BJ (cell line): ENCODE data around the gene ABCB6. TPM values are rescaled to one million over a fixed set of nuclear protein-coding genes. Genes with fewer than 3 reads are reported as not detected.
"Not testable (repeated sequence)": the region's sequence is repeated elsewhere in the genome, so short reads cannot be mapped to it uniquely, and the experiment has no call there.

Experiments
- CTCF ChIA-PET: fragments of 350-600 bp; formaldehyde crosslinking; extraction: SDS; loops from one replicate; lab custom pipeline; 2021; ENCODE audit warnings: antibody characterized with exemption, inconsistent platforms; lab: Yijun Ruan, JAX
- POLR2A ChIA-PET: fragments of 300-600 bp; sonication (Branson Sonifier 250); formaldehyde crosslinking; extraction: SDS; loops from one replicate; lab custom pipeline; 2021; ENCODE audit warnings: antibody characterized with exemption; lab: Charles Lee
- DNase-seq: peaks from one replicate; pipeline ENCODE4 v3.0.0-alpha.2; 2011; ENCODE audit warnings: low read depth
- H3K27me3 ChIP-seq: 2 replicates; pipeline ENCODE4 v1.6.0; 2011; ENCODE audit warnings: low read length; ENCODE audit not compliant: control insufficient read depth, insufficient read depth
- H3K36me3 ChIP-seq: 2 replicates; pipeline ENCODE4 v1.5.1; 2011; ENCODE audit warnings: low read length; ENCODE audit not compliant: control insufficient read depth, insufficient read depth
- H3K4me3 ChIP-seq: 2 replicates; pipeline ENCODE4 v1.5.1; 2011; ENCODE audit warnings: low read depth, mild to moderate bottlenecking, control low read depth, low read length
- polyA plus RNA-seq: library from polyadenylated mRNA; depleted of rRNA; stranded (reverse); fragments of >200 nt; gene quantifications from 2 replicates; pipeline ENCODE4 v1.2.3, GENCODE V29; 2011
- TF ChIP-seq, protein P1 (sequence below): IDR thresholded peaks from 2 replicates; pipeline ENCODE4 v1.5.1; 2011; ENCODE audit warnings: low read depth, mild to moderate bottlenecking, control low read depth, inconsistent platforms, low read length, moderate library complexity; ENCODE audit not compliant: insufficient read depth

Gene ABCB6
- polyA plus RNA-seq, 1 experiment, result 33.4 TPM

DNA sequence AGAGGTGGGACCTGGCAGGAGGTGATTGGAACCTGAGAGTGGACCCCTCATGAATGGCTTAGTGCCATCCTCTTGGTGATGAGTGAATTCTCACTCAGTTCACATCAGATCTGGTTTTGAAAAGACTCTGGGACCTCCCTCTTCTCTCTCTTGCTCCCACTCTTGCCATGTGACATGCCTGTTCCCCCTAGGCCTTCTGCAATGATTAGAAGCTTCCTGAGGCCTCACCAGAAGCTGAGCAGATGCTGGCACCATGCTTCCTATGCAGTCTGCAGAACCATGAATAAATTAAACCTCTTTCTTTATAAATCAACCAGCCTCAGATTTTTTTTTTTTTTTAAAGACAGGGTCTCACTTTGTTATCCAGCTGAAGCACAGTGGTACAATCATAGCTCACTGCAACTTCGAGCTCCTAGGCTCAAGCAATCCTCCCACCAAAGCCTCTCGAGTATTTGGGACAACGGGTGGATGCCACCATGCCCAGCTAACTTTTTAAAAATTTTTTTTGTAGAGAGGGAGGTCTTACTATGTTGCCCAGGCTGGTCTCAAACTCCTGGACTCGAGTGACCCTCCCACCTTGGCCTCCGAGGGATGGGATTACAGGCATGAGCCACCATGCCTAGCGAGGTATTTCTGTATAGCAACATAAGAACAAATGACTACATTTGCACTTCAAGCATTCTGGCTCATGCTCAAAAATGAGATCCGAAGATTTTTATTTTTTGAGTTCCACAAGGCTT is 14.2 kb downstream of the ABCB6 start:
- Histone ChIP-seq H3K4me3 (no peak overlapping the region), H3K27me3 (no peaks in the 10 kb centered on the region), H3K36me3 (peaks cover 5% of the 10 kb centered on the region)
- POLR2A ChIA-PET, result no interaction called here
- CTCF ChIA-PET, result interaction anchor here (1.1 kb wide), 1 partner anchor 90 kb away, joined by 3 read pairs; no protein-coding TSS in a partner anchor
- TF ChIP-seq, protein P1, sequence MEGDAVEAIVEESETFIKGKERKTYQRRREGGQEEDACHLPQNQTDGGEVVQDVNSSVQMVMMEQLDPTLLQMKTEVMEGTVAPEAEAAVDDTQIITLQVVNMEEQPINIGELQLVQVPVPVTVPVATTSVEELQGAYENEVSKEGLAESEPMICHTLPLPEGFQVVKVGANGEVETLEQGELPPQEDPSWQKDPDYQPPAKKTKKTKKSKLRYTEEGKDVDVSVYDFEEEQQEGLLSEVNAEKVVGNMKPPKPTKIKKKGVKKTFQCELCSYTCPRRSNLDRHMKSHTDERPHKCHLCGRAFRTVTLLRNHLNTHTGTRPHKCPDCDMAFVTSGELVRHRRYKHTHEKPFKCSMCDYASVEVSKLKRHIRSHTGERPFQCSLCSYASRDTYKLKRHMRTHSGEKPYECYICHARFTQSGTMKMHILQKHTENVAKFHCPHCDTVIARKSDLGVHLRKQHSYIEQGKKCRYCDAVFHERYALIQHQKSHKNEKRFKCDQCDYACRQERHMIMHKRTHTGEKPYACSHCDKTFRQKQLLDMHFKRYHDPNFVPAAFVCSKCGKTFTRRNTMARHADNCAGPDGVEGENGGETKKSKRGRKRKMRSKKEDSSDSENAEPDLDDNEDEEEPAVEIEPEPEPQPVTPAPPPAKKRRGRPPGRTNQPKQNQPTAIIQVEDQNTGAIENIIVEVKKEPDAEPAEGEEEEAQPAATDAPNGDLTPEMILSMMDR, result no peak
- DNase-seq, result no peak

- CTCF ChIA-PET, H3K27me3 ChIP-seq, DNase-seq, POLR2A ChIA-PET, H3K4me3 ChIP-seq, H3K36me3 ChIP-seq: not testable (repeated sequence)
These were observed 17.4 kb downstream of the ABCB6 start for GRCh38 chr2:219201331-219201730.

DNA sequence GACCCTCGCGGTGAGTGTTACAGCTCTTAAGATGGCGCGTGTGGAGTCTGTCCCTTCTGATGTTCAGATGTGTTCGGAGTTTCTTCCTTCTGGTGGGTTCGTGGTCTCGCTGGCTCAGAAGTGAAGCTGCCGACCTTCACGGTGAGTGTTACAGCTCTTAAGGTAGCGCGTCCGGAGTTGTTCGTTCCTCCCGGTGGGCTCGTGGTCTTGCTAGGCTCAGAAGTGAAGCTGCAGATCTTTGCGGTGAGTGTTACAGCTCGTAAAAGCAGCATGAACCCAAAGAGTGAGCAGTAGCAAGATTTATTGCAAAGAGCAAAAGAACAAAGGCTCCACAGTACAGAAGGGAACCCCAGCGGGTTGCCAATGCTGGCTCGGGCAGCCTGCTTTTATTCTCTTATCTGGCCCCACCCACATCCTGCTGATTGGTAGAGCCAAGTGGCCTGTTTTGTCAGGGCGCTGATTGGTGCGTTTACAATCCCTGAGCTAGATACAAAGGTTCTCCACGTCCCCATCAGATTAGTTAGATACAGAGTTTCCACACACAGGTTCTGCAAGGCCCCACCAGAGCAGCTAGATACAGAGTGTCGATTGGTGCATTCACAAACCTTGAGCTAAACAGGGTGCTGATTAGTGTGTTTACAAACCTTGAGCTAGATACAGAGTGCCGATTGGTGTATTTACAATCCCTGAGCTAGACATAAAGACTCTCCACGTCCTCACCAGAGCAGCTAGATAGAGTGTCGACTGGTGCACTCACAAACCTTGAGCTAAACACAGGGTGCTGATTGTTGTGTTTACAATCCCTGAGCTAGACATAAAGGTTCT is 18.0 kb downstream of the ABCB6 start:
- H3K27me3 ChIP-seq, POLR2A ChIA-PET, H3K4me3 ChIP-seq, DNase-seq, H3K36me3 ChIP-seq: not testable (repeated sequence)
- CTCF ChIA-PET, result interaction anchor here (0.7 to 1.9 kb wide), 2 partner anchors 29 to 94 kb away, joined by 3 to 7 read pairs; no protein-coding TSS in a partner anchor

DNA sequence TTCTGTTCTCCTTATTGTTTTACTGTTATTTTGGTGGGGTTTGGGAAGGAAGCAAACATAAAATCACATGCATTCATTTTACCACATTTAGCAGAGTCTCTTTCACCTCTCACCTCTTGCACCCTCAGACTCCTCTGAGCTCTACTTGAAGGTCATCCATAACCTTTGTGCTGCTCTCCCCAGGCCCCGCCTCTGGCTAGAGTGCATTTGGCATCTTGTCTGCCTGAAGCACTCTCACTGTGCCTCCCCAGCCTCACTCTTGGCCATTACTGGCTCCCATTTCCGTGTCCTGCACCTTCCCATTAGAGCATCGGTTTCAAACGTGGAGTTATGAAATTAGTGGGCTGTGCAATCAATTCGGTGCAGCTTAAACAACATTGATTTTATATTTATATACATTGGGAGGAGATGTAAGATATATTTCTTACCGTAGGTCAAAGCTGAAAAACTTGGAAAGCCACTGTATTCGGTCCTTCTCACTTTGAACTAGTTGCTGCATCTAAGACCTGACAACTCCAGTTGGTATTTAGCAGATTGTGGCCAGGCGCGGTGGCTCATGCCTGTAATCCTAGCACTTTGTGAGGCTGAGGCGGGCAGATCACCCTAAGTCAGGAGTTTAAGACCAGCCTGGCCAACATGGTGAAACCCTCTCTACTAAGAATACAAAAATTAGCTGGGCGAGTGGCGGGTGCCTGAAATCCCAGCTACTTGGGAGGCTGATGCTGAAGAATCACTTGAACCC is 19.1 kb downstream of the ABCB6 start:
- no peak for DNase-seq
- POLR2A ChIA-PET, result no interaction called here
- TF ChIP-seq, protein P1, result no peak
- Histone ChIP-seq H3K36me3 (no peaks in the 10 kb centered on the region), H3K27me3 (no peaks in the 10 kb centered on the region), H3K4me3 (no peak overlapping the region)
- CTCF ChIA-PET, result interaction anchor here (1.0 to 1.9 kb wide), 3 partner anchors 29 to 95 kb away, joined by 3 to 7 read pairs (median 5); no protein-coding TSS in a partner anchor

DNA sequence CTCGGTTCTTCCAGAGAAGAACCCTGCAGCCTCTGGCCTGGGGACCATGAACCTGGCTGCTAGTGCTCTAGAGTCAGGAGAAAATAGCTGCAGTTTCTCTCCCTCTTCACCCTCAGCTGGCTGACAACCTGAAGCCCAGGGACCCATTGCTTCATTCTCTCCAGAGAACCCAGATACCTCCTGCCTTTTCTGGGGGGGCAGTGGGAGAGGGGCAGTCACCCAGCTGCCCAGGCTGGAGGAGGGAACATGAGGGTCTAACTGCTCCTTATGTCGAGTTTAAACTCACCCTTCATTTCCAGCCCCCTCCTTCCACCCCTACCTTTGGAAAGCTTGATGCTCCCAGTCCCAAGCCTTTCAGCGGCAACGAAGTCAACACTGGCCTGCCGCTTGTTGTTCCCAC is 19.8 kb downstream of the ABCB6 start:
- TF ChIP-seq, protein P1, result no peak
- CTCF ChIA-PET, result interaction anchor here (1.0 to 1.9 kb wide), 5 partner anchors 14 to 96 kb away, joined by 3 to 7 read pairs (median 4); no protein-coding TSS in a partner anchor
- no peak overlapping the region for H3K4me3 ChIP-seq
- no peaks in the 10 kb centered on the region for H3K36me3 ChIP-seq
- H3K27me3 ChIP-seq, result no peaks in the 10 kb centered on the region
- no peak for DNase-seq
- POLR2A ChIA-PET, result no interaction called here
